ENCODE results near the gene NDUFS6. TPM values are rescaled to one million over a fixed set of nuclear protein-coding genes. Genes with fewer than 3 reads are reported as not detected.
"Not testable (repeated sequence)": the region's sequence is repeated elsewhere in the genome, so short reads cannot be mapped to it uniquely, and the experiment has no call there.

NDUFS6 gene
- total RNA-seq, 1 experiment from 2014 or later = 88.1 TPM

DNA sequence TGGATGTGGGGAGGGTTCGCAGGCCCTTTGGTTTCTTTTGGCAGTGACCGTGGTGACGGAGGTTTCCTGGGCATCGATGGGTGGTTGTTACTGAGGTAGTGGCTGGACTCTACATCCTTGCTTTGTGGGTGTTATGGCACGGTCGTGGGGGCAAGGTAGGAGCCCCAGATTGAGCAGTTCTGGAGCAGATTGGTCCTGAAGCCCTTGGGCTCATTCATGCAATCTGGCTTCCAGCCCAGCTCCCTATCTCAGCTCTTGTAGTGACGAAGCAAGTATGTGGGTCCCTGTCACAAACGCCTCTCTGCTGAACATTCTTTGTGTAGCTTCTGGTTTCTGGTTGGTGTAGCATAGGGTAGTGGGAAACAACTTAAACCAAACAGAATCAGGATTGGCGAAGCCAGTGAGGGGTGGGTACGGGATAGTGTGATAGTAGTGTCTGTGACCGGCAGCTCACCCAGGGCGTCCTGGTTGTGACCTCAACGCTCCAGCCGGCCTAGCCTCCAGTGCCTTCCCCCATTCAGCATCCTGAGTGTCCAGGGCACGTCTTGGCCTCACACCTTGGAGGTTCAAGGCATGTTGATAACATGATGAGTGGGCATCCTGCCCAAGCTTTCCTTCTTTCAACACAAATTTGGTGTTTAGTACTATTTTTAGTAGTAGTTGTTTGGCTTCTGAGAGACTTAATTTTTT is 2.9 kb downstream of the NDUFS6 start:
- in situ Hi-C loops (cut with HindIII; ENCODE audit: low pct_unique_long_range_greater_than_20kb, low sequenced_read_pairs) = no loop called here
- DNase-seq (ENCODE audit: low read depth, low spot score) = no peak

DNA sequence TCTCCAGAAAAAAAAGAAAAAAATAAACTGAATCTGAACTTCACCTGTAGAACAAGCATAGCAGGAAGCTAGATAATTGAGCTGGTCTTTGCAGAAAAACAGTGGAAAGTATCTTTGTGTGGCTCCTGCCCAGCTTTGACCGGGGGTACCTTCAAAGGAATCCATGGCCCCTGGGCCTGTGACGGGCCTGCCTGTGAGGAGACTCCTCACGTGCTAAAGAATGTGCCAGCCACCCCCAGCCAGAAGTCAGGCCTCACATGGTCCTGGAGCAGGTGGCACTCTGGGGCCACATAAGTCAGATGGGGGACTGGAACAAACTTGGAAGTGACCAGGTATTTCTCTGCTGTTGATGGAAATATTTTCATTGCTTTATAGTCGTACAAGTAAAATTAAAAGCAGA is 4.1 kb downstream of the NDUFS6 start:
- in situ Hi-C loops (cut with HindIII; ENCODE audit: low pct_unique_long_range_greater_than_20kb, low sequenced_read_pairs) = no loop called here
- DNase-seq (ENCODE audit: low read depth, low spot score) = no peak

DNA sequence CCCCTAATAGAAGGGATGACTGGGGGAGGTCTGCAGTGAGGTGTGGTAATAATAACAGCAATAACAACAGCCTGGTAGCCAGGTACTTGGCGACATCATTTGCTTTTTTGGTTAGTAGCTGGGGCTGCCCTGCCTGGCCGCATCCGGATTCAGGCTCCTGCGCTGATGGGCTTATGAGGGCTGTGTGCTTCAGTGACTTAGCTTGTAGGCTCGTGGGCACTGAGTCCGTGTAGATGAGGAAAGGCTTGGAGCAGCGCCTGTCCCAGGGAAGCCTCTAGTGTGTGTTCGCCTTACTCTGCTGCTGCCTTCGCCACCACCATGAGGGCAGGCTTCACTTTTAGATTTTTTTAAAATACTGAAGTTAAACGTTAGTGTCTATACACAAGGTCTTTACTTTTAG is 4.5 kb downstream of the NDUFS6 start:
- no peak for DNase-seq (ENCODE audit: low read depth, low spot score)
- in situ Hi-C loops (cut with HindIII; ENCODE audit: low pct_unique_long_range_greater_than_20kb, low sequenced_read_pairs) = no loop called here

DNA sequence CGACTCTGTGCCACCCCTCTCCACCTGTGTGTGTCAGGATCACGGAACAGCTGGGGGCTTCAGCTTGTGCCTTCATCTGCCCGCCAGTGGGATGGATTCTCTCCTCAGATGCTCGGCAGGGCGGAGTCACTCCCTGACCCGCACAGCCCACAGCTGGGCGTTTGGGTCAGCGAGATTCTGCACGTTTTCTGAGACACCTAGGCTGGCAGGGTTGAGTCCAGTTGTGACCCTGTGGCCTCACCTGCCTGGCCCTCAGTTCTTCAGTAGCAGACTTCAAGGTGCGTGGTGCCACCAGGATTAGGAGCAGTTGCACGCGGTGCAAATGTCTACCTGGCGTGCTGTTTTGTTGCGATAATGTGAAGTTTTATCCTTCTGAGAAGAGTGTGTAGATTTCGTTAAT is 5.0 kb downstream of the NDUFS6 start:
- no peak for DNase-seq (ENCODE audit: low read depth, low spot score)
- in situ Hi-C loops (cut with HindIII; ENCODE audit: low pct_unique_long_range_greater_than_20kb, low sequenced_read_pairs) = no loop called here

DNA sequence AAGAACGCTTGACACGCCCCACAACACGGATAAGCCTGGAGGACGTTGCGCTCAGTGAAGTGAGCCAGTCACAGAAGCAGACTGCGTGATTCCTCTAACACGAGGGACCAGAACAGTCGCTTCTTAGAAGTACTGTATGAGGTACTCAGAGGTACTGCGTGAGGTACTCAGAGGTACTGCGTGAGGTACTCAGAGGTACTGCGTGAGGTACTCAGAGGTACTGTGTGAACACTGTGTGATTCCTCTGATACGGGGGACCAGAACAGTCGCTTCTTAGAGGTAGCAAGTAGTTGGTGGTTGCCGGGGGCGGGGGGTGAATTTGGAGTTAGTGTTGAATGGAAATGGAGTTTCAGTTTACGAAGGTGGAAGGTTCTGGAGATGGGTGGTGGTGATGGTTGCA is 5.8 kb downstream of the NDUFS6 start:
- in situ Hi-C loops (cut with HindIII; ENCODE audit: low pct_unique_long_range_greater_than_20kb, low sequenced_read_pairs) = no loop called here
- no peak for DNase-seq (ENCODE audit: low read depth, low spot score)

DNA sequence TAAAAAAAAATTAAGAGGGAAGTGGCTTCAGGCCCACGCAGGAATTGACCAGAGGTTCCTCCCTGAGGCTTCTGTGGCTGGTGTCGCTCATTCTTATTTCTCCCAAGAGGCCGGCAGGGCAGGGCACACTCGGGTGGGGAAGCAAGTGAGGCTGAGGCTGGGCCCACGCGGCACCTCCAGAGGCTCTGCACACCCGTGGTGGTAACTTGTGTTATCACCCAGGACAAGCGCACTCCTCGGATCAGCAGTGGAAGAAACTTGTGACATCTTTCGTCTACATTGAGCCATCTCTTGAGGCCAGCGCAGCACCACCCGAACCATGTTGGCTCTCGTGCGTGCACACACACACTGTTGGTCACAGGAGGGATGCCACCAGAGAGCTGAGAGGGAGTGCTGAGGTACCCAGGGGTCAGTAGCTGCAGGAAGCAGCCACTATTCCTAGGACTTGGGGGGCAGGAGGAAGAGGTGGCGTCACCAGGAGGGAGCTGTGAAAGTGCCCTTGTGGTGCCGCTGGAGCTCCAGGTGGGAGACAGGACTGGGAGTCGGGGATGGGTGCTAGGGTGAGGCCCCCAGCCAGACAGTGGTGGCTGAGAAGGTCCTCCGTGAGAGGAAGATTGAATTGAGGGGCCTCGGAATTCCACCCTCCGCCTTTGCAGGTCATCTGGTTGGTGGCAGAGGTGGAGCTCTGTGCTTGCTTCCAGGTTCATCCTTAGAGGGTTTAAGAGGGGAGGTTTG is 6.4 kb downstream of the NDUFS6 start:
- in situ Hi-C loops (cut with HindIII; ENCODE audit: low pct_unique_long_range_greater_than_20kb, low sequenced_read_pairs) = no loop called here
- no peak for DNase-seq (ENCODE audit: low read depth, low spot score)

DNA sequence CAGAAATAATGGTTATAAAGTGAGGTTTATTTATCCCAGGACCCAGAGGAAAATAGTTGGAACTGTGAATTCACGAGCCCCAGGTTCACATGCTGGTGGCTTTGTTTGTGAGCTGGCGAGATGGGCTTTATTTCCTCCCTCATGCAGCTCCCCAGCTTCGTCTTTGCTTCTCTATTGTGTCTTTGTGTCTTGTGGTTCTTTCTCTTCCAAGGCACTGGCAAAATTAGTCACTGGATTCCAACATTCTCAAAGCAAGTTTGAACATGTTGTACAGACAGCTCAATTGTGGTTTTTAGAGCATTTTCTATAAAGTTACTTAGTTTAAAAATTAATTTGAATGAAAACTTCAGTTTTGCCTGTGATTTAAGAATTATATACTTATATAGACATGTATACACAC is 7.2 kb downstream of the NDUFS6 start:
- in situ Hi-C loops (cut with HindIII; ENCODE audit: low pct_unique_long_range_greater_than_20kb, low sequenced_read_pairs) = no loop called here
- DNase-seq (ENCODE audit: low read depth, low spot score) = peak; percentile 17

DNA sequence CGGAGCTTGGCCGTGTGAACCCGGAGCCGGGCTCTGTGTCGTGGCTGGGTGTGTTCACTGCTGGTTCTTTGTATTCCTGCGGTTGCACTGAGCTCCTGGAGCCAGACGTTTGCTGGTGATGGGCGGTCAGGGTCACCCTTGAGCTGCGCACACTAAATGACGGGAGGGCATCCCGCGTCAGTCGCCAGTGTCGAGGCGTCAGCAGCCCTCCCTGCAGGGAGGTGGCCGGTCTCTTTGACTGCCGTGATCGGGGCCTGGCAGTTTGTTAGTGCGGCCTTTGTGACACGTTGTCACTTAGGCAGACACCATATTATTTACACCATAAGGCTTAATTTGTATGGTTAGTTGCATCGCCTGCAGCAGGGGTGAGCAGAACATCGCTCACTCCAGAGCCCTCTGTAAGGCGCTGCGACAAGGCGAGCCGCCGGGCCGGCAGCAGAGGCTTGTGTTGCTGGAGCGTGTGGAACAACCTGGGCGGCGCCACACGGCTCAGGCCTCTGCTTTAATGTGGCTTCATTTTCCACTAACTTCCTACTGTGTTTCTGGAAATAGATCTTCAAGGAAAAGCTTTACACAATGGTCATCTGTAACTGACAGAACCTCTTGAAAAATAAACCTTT is 8.3 kb downstream of the NDUFS6 start:
- no peak for DNase-seq (ENCODE audit: low read depth, low spot score)
- in situ Hi-C loops (cut with HindIII; ENCODE audit: low pct_unique_long_range_greater_than_20kb, low sequenced_read_pairs) = no loop called here

DNA sequence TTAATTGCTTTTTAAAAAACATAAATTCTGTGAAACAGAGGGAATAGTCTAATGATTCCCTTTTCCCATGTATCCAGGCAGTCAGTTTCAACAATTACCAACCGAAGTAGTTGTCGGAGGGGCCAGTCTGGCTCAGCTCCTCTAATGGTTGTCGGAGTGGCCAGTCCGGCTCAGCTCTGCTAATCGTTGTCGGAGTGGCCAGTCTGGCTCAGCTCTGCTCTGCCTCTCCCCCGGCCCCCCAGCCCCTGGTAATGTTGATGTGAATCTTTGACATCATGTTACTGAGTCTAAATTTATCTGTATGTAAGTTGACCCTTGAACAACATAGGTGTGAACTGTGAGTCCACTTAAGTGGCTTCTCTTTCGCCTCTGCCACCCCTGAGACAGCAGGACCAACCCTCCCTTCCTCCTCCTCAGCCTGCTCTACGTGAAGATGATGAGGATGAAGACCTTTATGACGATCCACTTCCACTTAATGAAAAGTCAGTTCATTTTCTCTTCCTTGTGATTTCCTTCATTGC is 9.4 kb downstream of the NDUFS6 start:
- in situ Hi-C loops (cut with HindIII; ENCODE audit: low pct_unique_long_range_greater_than_20kb, low sequenced_read_pairs) = no loop called here
- no peak for DNase-seq (ENCODE audit: low read depth, low spot score)

DNA sequence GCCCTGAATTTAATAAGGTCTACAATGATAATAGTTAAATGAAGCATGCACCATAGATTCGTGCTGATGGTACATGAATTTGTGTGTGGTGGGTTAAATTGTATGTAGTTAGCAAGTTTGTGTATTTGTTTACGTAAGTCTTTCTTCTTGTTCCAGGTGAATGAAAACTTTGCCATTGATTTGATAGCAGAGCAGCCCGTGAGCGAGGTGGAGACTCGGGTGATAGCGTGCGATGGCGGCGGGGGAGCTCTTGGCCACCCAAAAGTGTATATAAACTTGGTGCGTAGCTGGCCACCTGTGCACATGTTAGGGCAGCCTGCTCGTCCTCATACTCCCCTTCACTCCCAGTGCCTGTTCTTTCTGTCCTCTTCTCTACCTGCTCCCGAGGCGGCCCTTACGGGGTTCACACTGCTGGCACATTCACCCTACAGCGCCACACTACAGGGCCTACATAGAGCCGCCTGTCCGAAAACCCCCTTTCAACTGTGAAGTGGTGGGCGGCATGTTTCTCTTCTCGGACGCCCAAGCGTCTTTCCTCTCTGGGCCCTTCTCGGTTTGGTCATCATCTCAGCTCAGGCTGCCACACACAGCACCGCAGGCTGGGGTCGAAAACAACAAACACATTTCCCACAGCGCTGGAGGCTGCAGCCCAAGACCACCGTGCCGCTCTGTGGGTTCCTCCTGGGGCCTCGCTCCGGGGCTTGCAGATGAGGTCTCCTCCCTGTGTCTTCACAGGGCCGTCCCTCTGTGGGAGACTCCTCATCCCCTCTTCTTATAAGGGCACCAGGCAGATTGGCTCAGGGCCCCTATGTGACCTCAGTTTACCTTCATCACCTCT is 13.2 kb downstream of the NDUFS6 start:
- in situ Hi-C loops (cut with HindIII; ENCODE audit: low pct_unique_long_range_greater_than_20kb, low sequenced_read_pairs) = no loop called here
- DNase-seq (ENCODE audit: low read depth, low spot score) = no peak

DNA sequence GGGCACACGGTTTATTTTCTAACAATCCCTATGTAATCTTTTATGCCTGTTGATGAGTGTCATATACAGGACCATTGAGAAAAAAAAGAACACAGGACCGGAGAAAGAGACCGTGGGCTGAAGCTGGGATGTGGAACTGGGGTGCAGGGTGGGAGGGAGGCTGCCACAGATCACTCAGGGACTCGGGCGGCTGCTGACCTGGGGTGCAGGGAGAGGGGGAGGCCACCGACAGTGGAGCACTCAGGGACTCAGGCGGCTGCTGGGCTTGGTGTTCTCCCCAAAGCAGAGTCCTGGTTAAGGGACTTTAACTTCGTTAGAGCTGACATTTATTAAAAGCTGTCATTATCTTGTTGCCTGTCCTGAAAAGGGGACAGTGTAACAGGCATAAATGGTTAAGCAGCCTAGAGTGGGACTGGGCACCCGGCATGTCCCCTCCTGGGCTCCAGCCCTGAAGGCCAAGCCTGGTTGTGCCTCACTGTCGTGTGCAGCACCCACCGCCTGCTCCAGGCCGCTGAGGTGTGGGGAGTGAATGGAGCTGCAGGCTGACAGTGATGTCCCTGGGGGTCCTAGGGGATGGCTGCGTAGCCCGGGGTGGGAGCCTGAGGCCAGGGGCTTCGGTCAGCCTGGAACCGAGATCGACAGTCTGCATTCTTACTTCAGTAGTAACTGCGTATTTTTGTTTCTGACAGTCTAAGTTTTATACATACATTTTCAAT is 14.0 kb downstream of the NDUFS6 start:
- in situ Hi-C loops (cut with HindIII; ENCODE audit: low pct_unique_long_range_greater_than_20kb, low sequenced_read_pairs) = no loop called here
- DNase-seq (ENCODE audit: low read depth, low spot score) = no peak

DNA sequence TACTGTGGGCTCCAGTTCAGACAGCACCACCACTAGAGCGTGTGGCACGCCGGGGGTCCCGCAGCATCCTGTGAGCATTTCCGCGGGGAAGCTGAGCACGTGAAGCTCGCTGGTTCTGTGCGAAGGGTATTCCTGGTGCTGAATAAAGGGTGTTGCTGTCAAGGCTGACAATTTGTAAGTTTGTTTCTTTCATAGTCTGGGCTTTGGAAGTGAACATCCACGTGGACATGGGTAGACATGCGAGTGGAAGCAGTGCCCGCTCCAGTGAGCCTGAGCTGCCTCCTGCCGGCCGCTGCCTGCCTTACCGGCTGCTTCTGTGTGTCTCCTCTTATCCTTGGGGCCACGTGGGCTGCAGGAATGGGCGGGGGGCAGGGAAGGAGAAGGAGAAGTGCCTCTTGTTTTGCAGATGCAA is 14.7 kb downstream of the NDUFS6 start:
- DNase-seq (ENCODE audit: low read depth, low spot score) = peak; percentile 29
- in situ Hi-C loops (cut with HindIII; ENCODE audit: low pct_unique_long_range_greater_than_20kb, low sequenced_read_pairs) = no loop called here

DNA sequence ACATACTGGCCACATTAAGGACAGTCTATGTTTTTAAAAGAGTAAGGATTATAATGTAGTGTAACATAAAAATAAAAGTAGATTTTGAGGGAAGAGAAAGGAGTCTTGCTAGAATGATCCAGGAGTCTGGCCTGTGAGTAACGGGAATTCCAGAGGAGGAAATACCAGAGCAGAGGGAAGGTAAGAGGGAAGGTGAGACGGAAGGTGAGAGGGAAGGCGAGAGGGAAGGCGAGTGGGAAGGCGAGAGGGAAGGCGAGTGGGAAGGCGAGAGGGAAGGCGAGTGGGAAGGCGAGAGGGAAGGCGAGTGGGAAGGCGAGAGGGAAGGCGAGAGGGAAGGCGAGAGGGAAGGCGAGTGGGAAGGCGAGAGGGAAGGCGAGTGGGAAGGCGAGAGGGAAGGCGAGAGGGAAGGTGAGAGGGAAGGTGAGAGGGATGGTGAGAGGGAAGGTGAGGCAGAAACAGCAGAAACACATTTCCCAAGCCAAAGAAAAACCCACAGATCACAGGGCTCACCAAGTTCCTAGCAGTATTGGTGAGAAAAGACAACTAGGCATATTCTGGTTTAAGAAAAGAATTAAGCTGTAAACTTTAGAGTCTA is 15.4 kb downstream of the NDUFS6 start:
- in situ Hi-C loops (cut with HindIII; ENCODE audit: low pct_unique_long_range_greater_than_20kb, low sequenced_read_pairs); DNase-seq (ENCODE audit: low read depth, low spot score): not testable (repeated sequence)

DNA sequence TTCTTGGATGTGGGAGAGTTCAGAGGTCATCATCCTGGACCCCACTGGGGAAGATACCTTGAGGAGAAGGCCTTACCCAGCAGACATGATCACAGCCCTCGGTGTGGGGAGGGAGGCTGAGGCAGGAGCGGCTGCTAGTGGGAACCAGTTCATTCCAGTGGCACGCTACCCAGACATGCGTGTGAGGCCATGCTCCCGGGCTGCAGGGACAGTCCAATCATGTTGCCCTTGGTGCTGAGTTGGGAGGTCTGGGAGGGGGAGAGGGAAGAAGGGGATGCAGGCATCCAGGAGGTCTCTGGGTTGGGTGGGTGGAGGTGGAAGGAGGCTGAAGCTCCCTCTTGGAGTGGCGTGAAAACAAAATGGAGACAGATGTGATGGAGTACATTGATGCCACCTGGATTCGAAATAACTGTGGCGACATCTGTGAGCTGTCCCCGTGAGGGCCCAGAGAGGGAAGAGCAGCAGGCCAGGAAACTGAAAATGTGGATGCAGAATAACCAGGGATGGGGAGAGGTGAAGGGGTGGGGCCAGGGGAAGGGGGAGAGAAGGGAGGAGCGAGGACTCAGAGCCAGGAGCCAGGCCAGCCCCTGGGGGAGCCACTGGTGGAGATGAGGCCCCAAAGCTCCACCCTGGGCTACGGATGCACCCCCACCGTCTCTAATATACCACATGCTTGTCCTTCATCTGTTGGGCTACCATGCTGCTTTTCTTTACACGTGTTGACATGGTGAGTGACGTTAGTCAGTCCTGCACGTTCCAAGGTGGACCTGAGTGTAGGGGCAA is 16.2 kb downstream of the NDUFS6 start:
- in situ Hi-C loops (cut with HindIII; ENCODE audit: low pct_unique_long_range_greater_than_20kb, low sequenced_read_pairs) = no loop called here
- DNase-seq (ENCODE audit: low read depth, low spot score) = no peak

DNA sequence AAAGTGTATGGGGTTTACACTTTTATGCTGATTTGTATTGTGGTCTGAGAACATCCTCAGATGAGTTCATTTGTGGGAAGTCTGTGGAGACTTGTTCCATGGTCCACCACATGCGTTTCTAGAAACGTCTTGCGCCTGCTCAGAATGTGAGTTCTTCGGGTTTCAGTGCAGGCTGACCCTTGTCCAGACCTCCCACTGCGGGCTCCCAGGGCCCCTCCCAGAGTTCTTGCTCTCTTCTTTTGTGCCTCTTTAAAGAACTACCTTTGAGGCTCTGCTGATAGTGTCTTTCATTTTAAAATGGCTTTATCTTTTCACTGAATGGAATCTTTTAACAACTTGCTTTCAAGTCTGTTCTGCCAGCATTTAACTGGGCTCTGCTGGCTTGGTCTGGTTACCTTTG is 17.6 kb downstream of the NDUFS6 start:
- in situ Hi-C loops (cut with HindIII; ENCODE audit: low pct_unique_long_range_greater_than_20kb, low sequenced_read_pairs) = no loop called here
- no peak for DNase-seq (ENCODE audit: low read depth, low spot score)

DNA sequence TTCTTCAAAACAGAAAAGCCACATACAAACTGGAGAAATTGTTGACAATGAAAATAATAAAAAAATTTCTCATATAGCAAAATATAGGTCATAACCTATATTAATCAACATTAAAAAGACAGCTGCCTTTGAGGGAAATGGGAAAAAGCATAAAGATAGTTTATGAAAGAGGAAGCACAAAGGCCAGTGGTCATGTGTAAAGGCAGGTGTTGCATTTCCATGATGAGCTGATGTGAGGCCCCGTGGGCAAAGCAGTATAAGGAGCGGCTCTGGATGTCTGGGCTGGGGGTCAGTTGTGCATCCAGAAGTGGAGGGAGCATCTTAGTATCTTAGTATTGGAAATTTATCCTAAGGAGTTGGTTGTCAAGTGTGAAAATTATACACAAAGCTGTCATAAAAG is 18.3 kb downstream of the NDUFS6 start:
- no peak for DNase-seq (ENCODE audit: low read depth, low spot score)
- in situ Hi-C loops (cut with HindIII; ENCODE audit: low pct_unique_long_range_greater_than_20kb, low sequenced_read_pairs) = no loop called here
